A172 (cell line): ENCODE results near the gene CTXN1. TPM values are rescaled to one million over a fixed set of nuclear protein-coding genes. Genes with fewer than 3 reads are reported as not detected.

ENCODE experiments used
- DNase-seq: peaks from one replicate; pipeline ENCODE4 v3.0.0-alpha.2; 2015; ENCODE audit warnings: low spot score
- total RNA-seq: library from RNA; depleted of rRNA; stranded (reverse); fragments of >200 nt; shearing (Covaris generic); gene quantifications from 2 replicates; pipeline ENCODE4 v1.2.3, GENCODE V29; 2014

The CTXN1 gene
- total RNA-seq, 1 experiment from 2014 or later: 24.3 TPM

DNA sequence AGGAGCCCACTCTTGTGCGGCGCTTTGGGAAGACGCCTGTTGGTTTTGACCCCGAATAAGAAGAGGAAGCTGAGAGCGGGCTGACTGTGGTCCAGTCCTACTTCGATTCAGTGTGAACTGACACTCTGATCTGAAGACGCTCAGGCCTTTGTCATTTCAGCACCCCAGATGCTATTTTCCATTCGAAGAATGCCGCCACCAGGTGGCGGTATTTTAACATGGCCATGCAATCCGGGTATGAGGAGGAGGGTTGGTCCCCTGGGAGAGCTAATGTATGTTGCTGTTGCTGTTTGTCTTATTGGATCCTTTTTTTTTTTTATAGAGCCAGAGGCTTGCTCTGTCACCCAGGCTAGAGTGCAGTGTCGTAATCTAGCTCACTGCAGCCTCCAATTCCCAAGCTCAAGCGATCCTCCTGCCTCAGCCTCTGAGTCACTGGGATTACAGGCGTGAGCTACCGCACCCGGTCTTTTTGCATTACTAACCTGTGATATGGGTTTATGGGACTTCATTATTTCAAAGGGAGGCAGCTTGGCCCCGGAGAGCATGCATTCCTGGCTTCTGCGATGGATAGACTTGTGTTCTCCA lies 18.3 kb upstream of the CTXN1 start:
- peak; percentile 92 for DNase-seq

GRCh38 chr19:7943444-7944176 lies 17.7 kb upstream of the CTXN1 start, which contains the start of gene TIMM44:
TSS of gene TIMM44 (minus strand) at chr19:7943666. CDS start at chr19:7943651, 15 bp downstream.
- peak; percentile 100 for DNase-seq

DNA sequence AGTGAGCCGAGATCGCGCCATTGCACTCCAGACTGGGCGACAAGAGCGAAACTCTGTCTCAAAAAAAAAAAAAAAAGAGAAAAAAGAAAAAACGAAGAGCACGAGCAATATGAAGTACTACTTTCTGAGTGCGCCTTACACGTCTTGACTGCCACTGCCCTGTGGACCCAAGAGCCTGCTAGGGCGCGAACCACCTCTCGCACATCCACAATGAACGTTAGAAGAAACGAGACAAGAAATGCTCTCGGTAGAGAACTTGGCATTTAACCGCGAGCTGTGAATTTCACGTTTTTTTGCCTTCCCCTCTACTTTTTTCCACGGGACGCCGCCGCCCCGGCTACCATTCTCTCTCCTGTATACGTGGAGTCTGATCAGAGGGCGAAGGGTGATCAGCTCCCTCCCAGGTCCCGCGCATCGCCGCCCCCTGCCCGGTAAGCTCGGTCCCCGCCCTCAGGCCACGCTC lies 17.1 kb upstream of the CTXN1 start:
- DNase-seq: no peak

GRCh38 chr19:7941895-7942596 lies 16.1 kb upstream of the CTXN1 start:
- no peak for DNase-seq

- no peak for DNase-seq
Measured at GRCh38 chr19:7940841-7941240, 14.9 kb upstream of the CTXN1 start.

DNA sequence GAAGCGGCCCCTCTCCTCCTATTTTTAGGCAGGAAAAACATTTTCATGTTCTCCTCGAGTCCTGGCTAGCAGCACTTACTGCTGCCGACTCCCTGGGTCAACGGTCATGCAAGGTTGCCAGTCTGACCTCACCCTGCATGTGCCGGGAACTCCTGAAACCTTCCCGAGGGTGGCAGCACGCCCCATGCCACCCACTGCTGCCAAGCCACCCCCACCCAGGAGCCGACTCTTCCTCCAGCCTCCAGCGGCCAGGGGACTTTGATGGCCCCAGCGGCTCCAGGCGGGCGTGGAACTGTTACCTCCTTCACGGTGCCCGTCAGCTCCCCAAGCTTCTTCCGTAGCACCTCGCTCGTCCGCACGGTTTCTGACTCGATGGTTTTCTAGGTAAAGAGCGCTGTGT lies 8.8 kb upstream of the CTXN1 start:
- DNase-seq: no peak

- no peak for DNase-seq
Measured at GRCh38 chr19:7933828-7934725, 8.1 kb upstream of the CTXN1 start.

DNA sequence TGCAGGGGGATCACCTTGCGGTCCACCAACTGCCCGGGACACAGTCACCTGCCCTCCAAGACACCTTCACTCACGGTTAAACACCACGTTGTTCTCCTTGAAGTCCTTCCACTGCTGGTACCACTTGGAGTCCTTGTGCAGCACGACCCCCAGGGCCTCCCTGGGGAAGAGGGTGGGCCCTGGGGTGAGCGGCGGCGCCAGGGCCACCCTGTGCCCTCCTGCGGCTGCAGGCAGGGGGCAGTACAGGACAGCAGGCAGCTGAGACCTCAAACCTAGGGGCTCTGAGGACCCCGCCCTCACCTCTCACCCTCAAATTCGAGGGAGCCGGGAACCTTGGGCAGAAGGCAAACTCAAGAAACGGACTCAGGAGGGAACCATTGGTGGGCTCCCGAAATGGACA lies 7.5 kb upstream of the CTXN1 start:
- DNase-seq: no peak

- no peak for DNase-seq
Measured at GRCh38 chr19:7932930-7933300, 7.0 kb upstream of the CTXN1 start.

GRCh38 chr19:7932276-7932929 lies 6.5 kb upstream of the CTXN1 start:
- DNase-seq: no peak

DNA sequence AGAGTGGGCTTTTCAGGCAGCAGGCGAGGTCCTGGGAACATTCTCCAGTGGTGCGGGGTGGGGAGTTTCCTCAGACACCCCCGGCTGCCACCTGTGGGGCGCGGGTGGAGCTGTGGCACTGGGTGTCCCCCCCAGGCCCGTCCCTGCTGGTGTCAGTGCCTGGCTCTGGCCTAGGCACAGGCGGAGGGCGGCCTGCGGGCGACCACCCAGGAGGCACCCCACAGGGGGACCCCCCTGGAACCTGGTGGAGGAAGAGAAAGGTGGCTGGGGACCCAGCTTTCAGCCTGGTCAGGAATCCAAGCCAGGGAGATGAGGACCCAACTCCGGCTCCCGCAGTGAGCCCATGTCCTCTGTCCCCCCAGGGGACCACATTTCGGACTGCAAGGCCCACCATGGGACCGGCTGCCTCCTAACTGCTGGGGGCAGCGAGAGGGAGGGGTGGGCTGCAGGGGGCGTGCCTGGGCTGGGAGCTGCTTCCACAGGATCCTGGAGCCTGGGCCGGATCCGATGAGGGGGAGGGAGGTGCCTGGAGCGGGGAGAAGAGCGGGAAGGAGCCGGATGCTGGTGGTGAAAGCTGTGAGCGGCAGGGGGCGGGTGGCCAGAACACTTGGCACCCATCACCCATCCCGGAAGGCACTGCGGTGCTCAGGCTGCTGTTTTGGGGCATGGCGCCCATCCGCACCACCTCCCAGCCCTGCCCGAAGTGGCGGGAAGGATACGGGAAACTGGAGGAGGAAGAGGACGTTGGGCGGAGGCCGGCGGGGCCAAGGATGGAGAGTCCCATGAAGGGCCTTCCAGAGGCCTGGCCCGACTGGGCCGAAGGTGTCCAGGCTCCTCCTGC lies 5.5 kb upstream of the CTXN1 start:
- DNase-seq: no peak

DNA sequence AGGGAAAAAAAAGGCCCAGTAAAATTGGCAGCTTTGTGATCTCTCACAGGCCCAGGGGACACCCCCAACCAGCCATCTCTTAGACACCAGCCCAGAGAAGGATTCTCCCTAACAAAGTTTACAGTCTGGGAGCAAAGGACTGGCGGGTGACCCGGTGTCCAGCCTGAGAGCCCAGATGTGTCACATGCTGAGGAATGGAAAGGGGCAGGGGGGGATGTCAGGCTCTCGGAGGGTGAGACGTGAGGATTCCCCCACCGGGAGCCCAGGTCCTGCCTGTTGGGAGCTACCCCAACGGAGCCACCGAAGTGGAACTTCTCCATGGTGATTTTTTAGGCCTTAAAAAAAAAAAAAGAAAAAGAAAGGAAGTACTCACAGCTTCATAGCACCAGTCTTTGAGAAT lies 4.8 kb upstream of the CTXN1 start:
- DNase-seq: no peak

GRCh38 chr19:7930030-7930429 lies 4.1 kb upstream of the CTXN1 start:
- DNase-seq: peak; percentile 64

DNA sequence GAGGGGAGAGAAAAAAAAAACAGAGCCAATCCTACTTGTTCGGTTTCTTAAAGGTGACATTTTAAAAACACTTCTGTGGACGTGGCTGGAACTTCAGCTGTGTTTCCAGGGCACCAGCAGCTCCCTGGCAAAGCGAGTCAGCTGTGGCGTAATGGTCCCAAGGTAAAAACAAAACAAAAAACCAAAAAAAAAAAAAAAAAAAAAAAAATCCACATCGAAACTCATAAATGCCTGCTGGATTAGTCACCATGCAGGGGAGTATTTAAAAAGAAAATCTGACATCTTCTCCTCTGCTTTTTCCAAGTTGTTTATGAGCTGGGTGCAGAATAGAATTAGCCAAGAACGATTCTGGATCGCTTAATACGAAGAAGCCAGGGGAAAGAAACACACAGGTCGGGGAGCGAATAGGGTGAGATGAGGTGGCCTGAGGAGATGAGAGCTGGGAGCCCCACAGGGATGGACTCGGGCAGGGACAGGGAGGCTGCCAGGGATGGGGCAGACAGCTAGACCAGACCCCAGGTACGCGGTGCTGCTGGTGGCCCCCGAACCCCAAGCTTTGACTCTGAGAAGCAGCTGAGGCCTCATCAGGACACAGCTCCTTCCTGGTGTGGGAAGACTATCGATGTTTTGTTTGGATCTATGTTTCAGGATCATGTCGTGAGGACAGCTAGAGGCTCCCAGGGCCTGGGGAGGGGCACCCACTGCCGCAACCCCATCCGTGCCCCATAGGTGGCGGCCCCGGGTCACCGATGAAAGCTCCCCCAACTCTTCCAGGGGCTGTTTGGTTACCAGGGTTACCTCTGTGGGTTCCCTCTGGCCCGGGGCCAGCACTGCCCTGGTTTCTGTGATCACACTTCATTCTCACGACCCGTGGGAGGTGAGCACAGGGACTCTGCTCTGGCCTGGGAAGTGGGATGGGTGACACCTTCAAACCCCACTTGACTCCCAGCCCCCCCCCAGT lies 3.1 kb upstream of the CTXN1 start:
- peak; percentile 79 for DNase-seq

- no peak for DNase-seq
Measured at GRCh38 chr19:7928334-7928706, 2.4 kb upstream of the CTXN1 start.

- DNase-seq: no peak
Measured at GRCh38 chr19:7927605-7928333, 1.8 kb upstream of the CTXN1 start.

- no peak for DNase-seq
Measured at GRCh38 chr19:7926727-7927604, 1.0 kb upstream of the CTXN1 start.
